Prostate gland (tissue), 2 donors: ENCODE measurements around the gene ZNF587B. TPM values are rescaled to one million over a fixed set of nuclear protein-coding genes. Genes with fewer than 3 reads are reported as not detected.

Experiments
- DNase-seq: peaks from one replicate; pipeline ENCODE4 v3.0.0-alpha.2; 2019; ENCODE audit warnings: low spot score
- H3K27ac ChIP-seq, 2 donors: fragments of 200-600 bp; sonication (generic); 2 replicates each; pipeline ENCODE4 v1.5.1; 2017 to 2019
- H3K27me3 ChIP-seq: fragments of 200-600 bp; sonication (generic); replicated peaks from 2 replicates; pipeline ENCODE4 v1.5.1; 2019; ENCODE audit not compliant: insufficient read depth
- H3K36me3 ChIP-seq, 2 donors: fragments of 200-600 bp; sonication (generic); 1 replicate in 1 of 2; 2 replicates in 1 of 2; pipeline versions ENCODE4 v1.5.1 to v1.8.1; 2017 to 2019
- H3K4me1 ChIP-seq: fragments of 200-600 bp; sonication (generic); replicated peaks from 2 replicates; pipeline ENCODE4 v1.5.1; 2019
- H3K4me3 ChIP-seq, 2 donors: fragments of 200-600 bp; sonication (generic); 2 replicates each; pipeline ENCODE4 v1.5.1; 2017 to 2019
- H3K9me3 ChIP-seq: fragments of 200-600 bp; sonication (generic); 2 replicates; pipeline ENCODE4 v1.5.1; 2017
- POLR2A ChIP-seq: fragments of 450-650 bp; IDR thresholded peaks from one replicate; pipeline ENCODE4 v1.6.1; 2016; ENCODE audit warnings: antibody characterized with exemption, mild to moderate bottlenecking
- POLR2AphosphoS5 ChIP-seq: sonication (generic); formaldehyde crosslinking; IDR thresholded peaks from one replicate; pipeline ENCODE4 v1.6.1; 2017; ENCODE audit warnings: antibody characterized with exemption
- WGBS: methylation state at CpG from one replicate; pipeline ENCODE4 v1.1.5; 2018; 5-methylcytosine and 5-hydroxymethylcytosine counted together
- intact Hi-C: fragments of 100-400 bp; cut with DNase I; formaldehyde crosslinking; loops from one replicate; pipeline ENCODE4 v1.14.2; 2022
- total RNA-seq, 2 donors: library from RNA; depleted of rRNA; stranded (reverse); fragments of >200 nt; gene quantifications; one replicate each; pipeline ENCODE4 v1.1.0, GENCODE V29; 2016
- TF ChIP-seq, protein P1 (sequence below), 4 experiments: fragments of 200-600 bp in 2 of 4; fragments of 450-650 bp in 2 of 4; sonication (generic) in 2 of 4; IDR thresholded peaks; 1 replicate in 3 of 4; 2 replicates in 1 of 4; pipeline ENCODE4 v1.5.1; 2016 to 2019; ENCODE audit warnings: antibody characterized with exemption in 4 of 4, mild to moderate bottlenecking in 2 of 4, moderate library complexity in 2 of 4

ZNF587B gene
- total RNA-seq, 2 donors from 2014 or later = 21.1 to 23.5 TPM

DNA sequence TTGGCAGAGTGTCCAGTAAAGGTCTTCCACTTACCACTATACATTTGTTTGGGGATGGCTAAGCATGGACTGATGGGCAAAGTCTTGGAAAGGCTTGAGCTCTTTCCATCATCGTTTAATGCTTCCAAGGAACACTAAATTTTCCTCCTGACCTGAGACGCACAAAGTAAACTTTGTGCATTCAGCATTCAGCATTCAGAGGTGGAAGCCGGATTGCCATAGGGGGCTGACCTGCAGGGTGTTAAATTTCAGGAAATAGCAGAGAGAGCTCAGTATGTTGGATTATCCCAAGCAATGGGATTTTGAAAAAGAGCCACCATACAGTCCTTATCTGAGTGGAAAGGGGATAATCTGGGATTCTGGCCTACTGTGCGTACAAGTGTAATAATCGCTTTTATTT is 29.4 kb upstream of the ZNF587B start:
- intact Hi-C loops = no loop called here
- H3K27ac ChIP-seq = peak overlapping the region; percentile 24 to 90
- H3K4me3 ChIP-seq = no peak overlapping the region
- H3K36me3 ChIP-seq = no peaks in the 10 kb centered on the region
- no peaks in the 10 kb centered on the region for H3K27me3 ChIP-seq
- TF ChIP-seq POLR2AphosphoS5 (no peak), POLR2A (no peak)
- TF ChIP-seq, protein P1, sequence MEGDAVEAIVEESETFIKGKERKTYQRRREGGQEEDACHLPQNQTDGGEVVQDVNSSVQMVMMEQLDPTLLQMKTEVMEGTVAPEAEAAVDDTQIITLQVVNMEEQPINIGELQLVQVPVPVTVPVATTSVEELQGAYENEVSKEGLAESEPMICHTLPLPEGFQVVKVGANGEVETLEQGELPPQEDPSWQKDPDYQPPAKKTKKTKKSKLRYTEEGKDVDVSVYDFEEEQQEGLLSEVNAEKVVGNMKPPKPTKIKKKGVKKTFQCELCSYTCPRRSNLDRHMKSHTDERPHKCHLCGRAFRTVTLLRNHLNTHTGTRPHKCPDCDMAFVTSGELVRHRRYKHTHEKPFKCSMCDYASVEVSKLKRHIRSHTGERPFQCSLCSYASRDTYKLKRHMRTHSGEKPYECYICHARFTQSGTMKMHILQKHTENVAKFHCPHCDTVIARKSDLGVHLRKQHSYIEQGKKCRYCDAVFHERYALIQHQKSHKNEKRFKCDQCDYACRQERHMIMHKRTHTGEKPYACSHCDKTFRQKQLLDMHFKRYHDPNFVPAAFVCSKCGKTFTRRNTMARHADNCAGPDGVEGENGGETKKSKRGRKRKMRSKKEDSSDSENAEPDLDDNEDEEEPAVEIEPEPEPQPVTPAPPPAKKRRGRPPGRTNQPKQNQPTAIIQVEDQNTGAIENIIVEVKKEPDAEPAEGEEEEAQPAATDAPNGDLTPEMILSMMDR (IDR thresholded peaks at IDR 0.05) = no peak
- no peak for DNase-seq
- 66% methylated on average over 5 of the region's 5 CpGs for WGBS
- H3K9me3 ChIP-seq = no peaks in the 10 kb centered on the region
- peaks cover 14% of the 10 kb centered on the region for H3K4me1 ChIP-seq

DNA sequence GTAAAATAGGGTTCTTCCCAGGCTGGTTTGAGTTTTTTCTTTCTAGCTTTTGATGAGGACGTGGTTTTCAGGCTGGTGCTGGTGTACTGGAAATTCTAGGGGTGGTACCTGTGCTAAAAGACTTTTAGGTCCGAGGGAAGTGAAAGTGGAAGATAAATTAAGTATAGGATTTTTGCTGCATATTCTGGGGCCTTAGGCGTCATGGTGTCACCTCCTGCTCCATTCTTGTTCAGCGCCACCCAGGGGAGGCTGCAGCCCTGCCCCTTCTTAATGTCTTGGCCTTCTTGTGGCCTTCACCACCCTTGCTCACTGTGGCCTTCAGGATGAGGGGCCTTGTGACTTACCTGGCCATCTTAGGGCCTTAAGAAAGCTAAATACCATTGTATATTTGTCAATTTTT is 27.8 kb upstream of the ZNF587B start:
- WGBS = 92% methylated on average over 4 of the region's 4 CpGs
- no peaks in the 10 kb centered on the region for H3K9me3 ChIP-seq
- peak overlapping the region; percentile 90 to 92 for H3K27ac ChIP-seq
- TF ChIP-seq, protein P1 (IDR thresholded peaks at IDR 0.05) = no peak
- TF ChIP-seq POLR2A (no peak), POLR2AphosphoS5 (no peak)
- no peak for DNase-seq
- H3K36me3 ChIP-seq = no peaks in the 10 kb centered on the region
- intact Hi-C loops = no loop called here
- H3K4me3 ChIP-seq = no peak overlapping the region
- H3K27me3 ChIP-seq = no peaks in the 10 kb centered on the region
- H3K4me1 ChIP-seq = peaks cover 17% of the 10 kb centered on the region

DNA sequence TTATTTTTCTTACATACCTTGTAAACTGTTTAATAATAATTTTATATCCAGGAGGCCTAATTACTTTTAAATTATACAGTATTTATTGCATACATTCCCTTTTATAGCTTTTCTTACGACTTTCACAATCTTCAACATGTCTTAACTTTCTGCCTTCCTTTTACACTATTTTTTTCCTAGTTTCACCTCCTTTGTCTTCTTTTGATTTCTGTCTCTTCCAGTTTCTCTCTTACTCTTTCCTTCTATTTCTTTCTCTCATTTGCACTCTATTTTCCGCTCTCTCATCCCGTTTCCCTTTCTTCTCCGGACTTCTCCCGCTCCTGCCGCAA is 26.9 kb upstream of the ZNF587B start:
- Histone ChIP-seq H3K27me3 (no peaks in the 10 kb centered on the region), H3K36me3 (no peaks in the 10 kb centered on the region), H3K4me3 (peak overlapping the region; percentile 35 to 42), H3K27ac (peak overlapping the region; percentile 90 to 92), H3K9me3 (no peaks in the 10 kb centered on the region), H3K4me1 (peaks cover 17% of the 10 kb centered on the region)
- no peak for DNase-seq
- TF ChIP-seq, protein P1 (IDR thresholded peaks at IDR 0.05) = no peak
- TF ChIP-seq POLR2A (no peak), POLR2AphosphoS5 (no peak)
- 3% methylated on average over 6 of the region's 6 CpGs for WGBS
- intact Hi-C loops = no loop called here

DNA sequence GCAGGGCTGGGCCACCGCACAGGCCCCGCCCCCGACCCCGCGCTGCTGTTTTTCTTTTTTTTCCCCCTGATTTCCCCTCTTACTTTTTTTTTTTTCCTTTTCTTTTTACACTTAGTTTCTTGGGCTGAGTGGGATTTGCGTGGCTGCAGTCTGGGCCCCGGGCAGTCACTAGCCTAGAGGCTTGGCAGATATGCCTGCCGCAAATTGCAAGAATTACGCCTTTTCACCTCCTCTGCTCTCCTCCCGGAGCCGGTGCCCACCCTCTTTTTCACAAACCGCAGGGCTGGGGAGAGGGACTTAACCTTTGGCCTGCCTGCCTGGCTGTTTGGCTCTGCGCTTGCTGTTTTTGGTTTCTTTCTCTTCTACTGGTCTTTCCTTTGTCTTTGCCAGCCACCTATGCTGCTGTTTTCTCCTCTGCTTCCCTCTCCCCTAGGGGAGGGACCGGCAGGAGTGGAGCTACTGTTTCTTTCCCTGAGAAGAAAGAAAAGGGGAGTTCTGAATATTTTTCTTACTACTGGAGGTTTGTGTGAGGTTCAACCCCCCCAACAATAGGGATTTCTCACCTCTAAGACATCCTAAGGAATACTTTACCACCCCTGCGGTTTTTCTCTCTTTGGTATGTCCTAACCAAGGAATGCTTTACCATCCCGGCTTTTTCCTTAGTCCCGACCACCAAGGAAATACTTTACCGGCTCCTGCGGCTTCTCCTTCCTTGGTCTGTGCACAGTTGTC is 26.3 kb upstream of the ZNF587B start:
- no peak for DNase-seq
- Histone ChIP-seq H3K36me3 (no peaks in the 10 kb centered on the region), H3K4me3 (peak overlapping the region; percentile 35 to 42), H3K9me3 (no peaks in the 10 kb centered on the region), H3K4me1 (peaks cover 15% of the 10 kb centered on the region), H3K27ac (peak overlapping the region; percentile 90 to 92), H3K27me3 (no peaks in the 10 kb centered on the region)
- 2% methylated on average over 19 of the region's 19 CpGs for WGBS
- TF ChIP-seq POLR2A (no peak), POLR2AphosphoS5 (peak; percentile 14)
- intact Hi-C loops = no loop called here

DNA sequence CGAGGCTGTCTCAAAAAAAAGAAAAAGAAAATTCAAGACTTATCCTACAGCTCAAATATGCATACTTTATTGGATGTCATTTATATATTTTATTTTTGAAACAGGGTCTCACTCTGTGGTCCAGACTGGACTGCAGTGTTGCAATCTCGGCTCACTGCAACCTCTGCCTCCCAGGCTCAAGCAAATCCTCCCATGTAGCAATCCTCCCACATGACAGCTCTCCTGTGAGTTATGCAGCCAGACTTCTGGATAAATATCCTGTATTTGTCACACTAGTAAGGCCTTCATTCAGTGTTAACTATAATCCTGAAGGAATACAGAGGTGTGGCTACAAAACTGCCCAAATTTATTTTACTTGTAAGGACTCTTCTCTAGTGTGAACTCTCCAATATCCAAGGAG is 22.6 kb upstream of the ZNF587B start:
- DNase-seq = no peak
- H3K36me3 ChIP-seq = no peaks in the 10 kb centered on the region
- 87% methylated on average over 2 of the region's 2 CpGs for WGBS

More for the DNA sequence above, 22.6 kb upstream of the ZNF587B start:
- no peak overlapping the region for H3K4me3 ChIP-seq
- peaks cover 16% of the 10 kb centered on the region for H3K4me1 ChIP-seq
- no peaks in the 10 kb centered on the region for H3K27me3 ChIP-seq
- peak overlapping the region in 1 of 2 donors; percentile 90 for H3K27ac ChIP-seq
- TF ChIP-seq POLR2A (no peak), POLR2AphosphoS5 (no peak)
- TF ChIP-seq, protein P1 (IDR thresholded peaks at IDR 0.05) = no peak
- no peaks in the 10 kb centered on the region for H3K9me3 ChIP-seq
- intact Hi-C loops = no loop called here
